CD4-positive, CD25-positive, alpha-beta regulatory T cell (primary cell): ENCODE results near the gene NASP. TPM values are rescaled to one million over a fixed set of nuclear protein-coding genes. Genes with fewer than 3 reads are reported as not detected.
A peak's percentile ranks its signal among the peaks of the same experiment; 100 is the strongest.

Source experiments
- ATAC-seq, 2 donors: fragments of 150-1000 bp; cut with Tn5 transposase; one replicate each; pipeline ENCODE4 v1.10.0; 2021; ENCODE audit warnings: low read depth in 2 of 2, moderate number of reproducible peaks in 2 of 2, moderate library complexity in 1 of 2
- DNase-seq, 3 donors: peaks; one replicate each; pipeline versions ENCODE4 v3.0.0 to v3.0.0-alpha.2; 2012 to 2022; ENCODE audit warnings: mixed read lengths in 1 of 3
- H3K27ac ChIP-seq: one replicate; pipeline ENCODE4 v1.7.0; 2013; ENCODE audit warnings: mild to moderate bottlenecking, low read length; ENCODE audit not compliant: insufficient read depth, poor library complexity, severe bottlenecking
- H3K27me3 ChIP-seq: one replicate; pipeline ENCODE4 v1.7.0; 2013; ENCODE audit warnings: low read length; ENCODE audit not compliant: control insufficient read depth, insufficient read depth
- H3K36me3 ChIP-seq: one replicate; pipeline ENCODE4 v1.7.0; 2013; ENCODE audit warnings: mild to moderate bottlenecking, low read length, moderate library complexity; ENCODE audit not compliant: control insufficient read depth, insufficient read depth
- H3K4me1 ChIP-seq: 2 replicates; pipeline ENCODE4 v1.7.0; 2013; ENCODE audit warnings: mild to moderate bottlenecking, low read length; ENCODE audit not compliant: insufficient read depth, control insufficient read depth, poor library complexity, severe bottlenecking
- H3K4me3 ChIP-seq: one replicate; pipeline ENCODE4 v1.7.0; 2013; ENCODE audit warnings: low read depth, mild to moderate bottlenecking, low read length, moderate library complexity
- H3K9me3 ChIP-seq, 2 experiments: 1 replicate in 1 of 2; 2 replicates in 1 of 2; pipeline ENCODE4 v1.7.0; 2013; ENCODE audit warnings: low read length in 2 of 2, mild to moderate bottlenecking in 1 of 2, moderate library complexity in 1 of 2; ENCODE audit not compliant: control insufficient read depth in 2 of 2
- H3K27ac Mint-ChIP-seq, 3 donors: one replicate each; pipeline ENCODE4 v1.8.0; 2020 to 2022; ENCODE audit warnings: mild to moderate bottlenecking in 3 of 3, mixed read lengths in 3 of 3, moderate library complexity in 2 of 3
- H3K27me3 Mint-ChIP-seq: one replicate; pipeline ENCODE4 v1.8.0; 2022; ENCODE audit warnings: mild to moderate bottlenecking, mixed read lengths
- H3K36me3 Mint-ChIP-seq: one replicate; pipeline ENCODE4 v1.8.0; 2020; ENCODE audit warnings: mixed read lengths
- H3K4me1 Mint-ChIP-seq, 4 donors: one replicate each; pipeline ENCODE4 v1.8.0; 2020 to 2022; ENCODE audit warnings: mixed read lengths in 4 of 4, mild to moderate bottlenecking in 1 of 4
- H3K4me3 Mint-ChIP-seq, 4 donors: one replicate each; pipeline ENCODE4 v1.8.0; 2020 to 2022; ENCODE audit warnings: mild to moderate bottlenecking in 4 of 4, mixed read lengths in 4 of 4, moderate library complexity in 3 of 4
- H3K9me3 Mint-ChIP-seq, 7 donors: one replicate each; pipeline ENCODE4 v1.8.0; 2020 to 2022; ENCODE audit warnings: mixed read lengths in 7 of 7, mild to moderate bottlenecking in 3 of 7, moderate library complexity in 2 of 7
- polyA plus RNA-seq, 4 donors: library from polyadenylated mRNA; unstranded; fragments of 300-500 nt; fragmentation: Illumina TruSeq; gene quantifications; one replicate each; pipeline ENCODE4 v1.2.3, GENCODE V29; 2021
- total RNA-seq: library from RNA; stranded (reverse); gene quantifications from one replicate; pipeline ENCODE4 v1.2.3, GENCODE V29; 2022

Gene NASP
- total and polyA plus RNA-seq, 5 donors from 2014 or later: 77.8 to 147 (median 81.7) TPM

GRCh38 chr1:45563843-45564242, 20.0 kb upstream of the NASP start:
- no peaks in the 10 kb centered on the region for H3K4me1 ChIP-seq
- no peak overlapping the region for H3K27ac ChIP-seq
- Mint-ChIP-seq H3K27ac (peak overlapping the region in 1 of 3 donors; percentile 32), H3K4me3 (no peak overlapping the region), H3K27me3 (no peaks in the 10 kb centered on the region), H3K4me1 (peaks cover 4 to 11% (median 5%) of the 10 kb centered on the region in 4 donors), H3K36me3 (peaks cover 38% of the 10 kb centered on the region), H3K9me3 (no peaks in the 10 kb centered on the region)
- no peak overlapping the region for H3K4me3 ChIP-seq
- H3K36me3 ChIP-seq: peaks cover 33% of the 10 kb centered on the region
- ATAC-seq: no peak
- DNase-seq: no peak
- H3K9me3 ChIP-seq: no peaks in the 10 kb centered on the region
- H3K27me3 ChIP-seq: no peaks in the 10 kb centered on the region

- H3K4me1 ChIP-seq: no peaks in the 10 kb centered on the region
- H3K27ac ChIP-seq: no peak overlapping the region
- DNase-seq: no peak
- no peak overlapping the region for H3K4me3 Mint-ChIP-seq
- ATAC-seq: no peak
- H3K27me3 Mint-ChIP-seq: no peaks in the 10 kb centered on the region
- H3K9me3 Mint-ChIP-seq: no peaks in the 10 kb centered on the region
- H3K27me3 ChIP-seq: no peaks in the 10 kb centered on the region
- peaks cover 39% of the 10 kb centered on the region for H3K36me3 Mint-ChIP-seq
- H3K4me3 ChIP-seq: no peak overlapping the region
- H3K9me3 ChIP-seq: no peaks in the 10 kb centered on the region
- H3K36me3 ChIP-seq: peaks cover 34% of the 10 kb centered on the region
- H3K4me1 Mint-ChIP-seq: peaks cover 0 to 5% (median 2%) of the 10 kb centered on the region in 4 donors
- peak overlapping the region in 1 of 3 donors; percentile 5 for H3K27ac Mint-ChIP-seq
These were observed 17.1 kb upstream of the NASP start for GRCh38 chr1:45566722-45567121.

GRCh38 chr1:45567911-45568310, 15.9 kb upstream of the NASP start:
- H3K9me3 Mint-ChIP-seq: no peaks in the 10 kb centered on the region
- H3K4me1 ChIP-seq: no peaks in the 10 kb centered on the region
- no peaks in the 10 kb centered on the region for H3K27me3 Mint-ChIP-seq
- no peak overlapping the region for H3K4me3 ChIP-seq
- H3K4me1 Mint-ChIP-seq: peaks cover 0 to 5% (median 2%) of the 10 kb centered on the region in 4 donors
- no peaks in the 10 kb centered on the region for H3K9me3 ChIP-seq
- no peak overlapping the region for H3K4me3 Mint-ChIP-seq
- ATAC-seq (no peak), DNase-seq (no peak)
- no peaks in the 10 kb centered on the region for H3K27me3 ChIP-seq
- H3K27ac ChIP-seq: no peak overlapping the region
- no peak overlapping the region for H3K27ac Mint-ChIP-seq
- H3K36me3 ChIP-seq: peaks cover 30% of the 10 kb centered on the region
- peaks cover 35% of the 10 kb centered on the region for H3K36me3 Mint-ChIP-seq

GRCh38 chr1:45568421-45568820, 15.4 kb upstream of the NASP start:
- Mint-ChIP-seq H3K36me3 (peaks cover 35% of the 10 kb centered on the region), H3K4me3 (no peak overlapping the region), H3K4me1 (peaks cover 0 to 5% (median 2%) of the 10 kb centered on the region in 4 donors), H3K9me3 (no peaks in the 10 kb centered on the region), H3K27me3 (no peaks in the 10 kb centered on the region), H3K27ac (no peak overlapping the region)
- Histone ChIP-seq H3K27me3 (no peaks in the 10 kb centered on the region), H3K36me3 (peaks cover 30% of the 10 kb centered on the region), H3K9me3 (no peaks in the 10 kb centered on the region), H3K4me1 (no peaks in the 10 kb centered on the region), H3K4me3 (no peak overlapping the region), H3K27ac (no peak overlapping the region)
- ATAC-seq (no peak), DNase-seq (no peak)

DNA sequence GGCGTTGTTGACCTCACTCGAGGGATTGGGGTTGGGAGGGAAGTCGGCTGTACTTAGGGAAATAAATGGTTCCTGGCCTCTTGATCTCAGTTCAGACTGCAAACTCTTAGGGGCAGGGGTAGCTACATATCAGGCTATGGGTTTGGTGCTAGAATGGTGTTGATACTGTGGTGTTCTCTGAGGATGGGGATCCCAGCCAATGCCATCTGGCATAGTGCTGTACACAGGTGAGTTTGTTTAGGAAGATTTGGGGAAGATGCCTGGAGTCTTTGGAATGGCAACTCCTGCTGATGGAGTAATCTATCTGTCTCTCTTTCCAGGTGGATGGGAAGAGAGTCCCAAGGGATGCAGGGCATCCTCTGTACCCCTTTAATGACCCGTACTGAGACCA, 14.3 kb upstream of the NASP start:
- no peaks in the 10 kb centered on the region for H3K9me3 ChIP-seq
- H3K4me1 ChIP-seq: no peaks in the 10 kb centered on the region
- DNase-seq: no peak
- peaks cover 32% of the 10 kb centered on the region for H3K36me3 Mint-ChIP-seq
- H3K4me1 Mint-ChIP-seq: peaks cover 0 to 3% (median 1%) of the 10 kb centered on the region in 4 donors
- no peak for ATAC-seq
- H3K27ac Mint-ChIP-seq: peak overlapping the region in 2 of 3 donors; percentile 28 to 74
- H3K27me3 Mint-ChIP-seq: no peaks in the 10 kb centered on the region
- H3K9me3 Mint-ChIP-seq: no peaks in the 10 kb centered on the region
- no peak overlapping the region for H3K4me3 Mint-ChIP-seq
- H3K36me3 ChIP-seq: peaks cover 22% of the 10 kb centered on the region
- H3K27me3 ChIP-seq: no peaks in the 10 kb centered on the region
- H3K4me3 ChIP-seq: no peak overlapping the region
- H3K27ac ChIP-seq: no peak overlapping the region

DNA sequence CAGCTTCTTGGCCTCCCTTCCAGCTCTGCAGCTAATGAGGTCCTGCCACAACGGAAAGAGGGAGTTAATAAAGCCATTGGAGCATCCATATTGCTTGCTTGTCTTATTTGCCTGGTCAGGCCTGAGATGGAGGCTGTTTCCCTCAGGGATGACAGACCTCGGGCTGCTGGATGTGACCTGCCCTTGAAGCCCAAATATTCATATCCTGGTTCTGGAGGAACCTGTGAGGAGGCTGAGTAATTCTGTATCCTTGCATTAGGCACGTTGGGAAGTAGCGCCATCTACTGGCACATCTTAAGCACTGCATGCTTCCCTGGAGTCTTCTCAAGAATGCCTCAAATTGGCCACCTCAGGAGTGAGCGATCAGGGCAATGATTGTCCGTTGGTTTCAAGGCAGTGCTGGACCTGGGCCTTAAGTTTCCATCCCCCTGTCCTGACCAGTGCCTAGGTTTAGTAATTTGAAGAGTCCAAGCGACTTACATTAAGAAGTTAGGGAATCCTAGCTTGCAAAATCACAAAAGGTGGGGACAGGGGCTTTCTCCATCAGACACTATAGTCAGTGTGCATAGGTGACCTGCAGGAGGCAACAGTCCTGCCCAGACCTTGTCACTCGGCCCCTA, 13.8 kb upstream of the NASP start:
- Histone ChIP-seq H3K9me3 (no peaks in the 10 kb centered on the region), H3K4me1 (no peaks in the 10 kb centered on the region), H3K27me3 (no peaks in the 10 kb centered on the region), H3K4me3 (no peak overlapping the region), H3K27ac (no peak overlapping the region), H3K36me3 (peaks cover 22% of the 10 kb centered on the region)
- no peaks in the 10 kb centered on the region for H3K9me3 Mint-ChIP-seq
- peak; percentile 54 to 82 (median 73) for DNase-seq
- no peaks in the 10 kb centered on the region for H3K27me3 Mint-ChIP-seq
- H3K27ac Mint-ChIP-seq: peak overlapping the region in 2 of 3 donors; percentile 56 to 74
- no peak overlapping the region for H3K4me3 Mint-ChIP-seq
- peaks cover 0 to 3% (median under 1%) of the 10 kb centered on the region in 4 donors for H3K4me1 Mint-ChIP-seq
- H3K36me3 Mint-ChIP-seq: peaks cover 32% of the 10 kb centered on the region
- ATAC-seq: peak; percentile 85 to 90

DNA sequence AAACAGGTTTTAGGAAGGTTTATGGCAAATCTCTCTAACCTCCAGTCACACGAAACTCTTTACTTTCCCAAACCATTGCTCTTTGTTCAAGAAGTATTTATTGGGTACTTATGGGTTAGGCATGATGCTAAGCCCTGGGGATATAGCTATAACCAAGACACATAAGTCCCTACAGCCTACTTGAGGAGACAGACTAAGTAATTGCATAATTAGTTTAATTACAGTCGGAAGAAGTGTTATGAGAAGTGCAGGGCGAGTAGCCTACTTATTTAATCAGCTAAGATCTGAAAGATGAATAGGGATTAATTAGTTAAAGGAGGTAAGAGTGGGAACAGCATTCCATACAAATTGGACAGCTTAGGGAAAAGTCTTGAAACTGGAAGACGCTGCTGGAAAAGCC, 13.2 kb upstream of the NASP start:
- Histone ChIP-seq H3K36me3 (peaks cover 22% of the 10 kb centered on the region), H3K4me1 (no peaks in the 10 kb centered on the region), H3K4me3 (no peak overlapping the region), H3K27me3 (no peaks in the 10 kb centered on the region), H3K27ac (no peak overlapping the region), H3K9me3 (no peaks in the 10 kb centered on the region)
- DNase-seq: no peak
- no peaks in the 10 kb centered on the region for H3K9me3 Mint-ChIP-seq
- H3K27me3 Mint-ChIP-seq: no peaks in the 10 kb centered on the region
- H3K4me3 Mint-ChIP-seq: no peak overlapping the region
- peaks cover 32% of the 10 kb centered on the region for H3K36me3 Mint-ChIP-seq
- H3K27ac Mint-ChIP-seq: no peak overlapping the region
- H3K4me1 Mint-ChIP-seq: peaks cover 0 to 3% (median under 1%) of the 10 kb centered on the region in 4 donors
- ATAC-seq: no peak

- Histone ChIP-seq H3K4me3 (no peak overlapping the region), H3K4me1 (no peaks in the 10 kb centered on the region), H3K9me3 (no peaks in the 10 kb centered on the region), H3K27me3 (no peaks in the 10 kb centered on the region), H3K27ac (no peak overlapping the region), H3K36me3 (peaks cover 9% of the 10 kb centered on the region)
- ATAC-seq: no peak
- no peak overlapping the region for H3K27ac Mint-ChIP-seq
- peaks cover 15% of the 10 kb centered on the region for H3K36me3 Mint-ChIP-seq
- no peak for DNase-seq
- no peaks in the 10 kb centered on the region for H3K9me3 Mint-ChIP-seq
- no peak overlapping the region for H3K4me3 Mint-ChIP-seq
- H3K27me3 Mint-ChIP-seq: no peaks in the 10 kb centered on the region
- no peaks in the 10 kb centered on the region for H3K4me1 Mint-ChIP-seq
These were observed 10.5 kb upstream of the NASP start for GRCh38 chr1:45573231-45573804.
